Endothelial cell of umbilical vein (primary cell): Measurements from ENCODE around the gene PIM2. TPM values are rescaled to one million over a fixed set of nuclear protein-coding genes. Genes with fewer than 3 reads are reported as not detected.

Experiments
- BruUV-seq: library from RNA; stranded (reverse); fragments of 400-500 nt; replicated peaks from 2 replicates; lab custom pipeline; 2021; lab: Mats Ljungman, UMichigan
- CTCF ChIA-PET: fragments of 300-600, 350-600 bp; sonication (Branson Sonifier 250); formaldehyde crosslinking; loops from one replicate; lab custom pipeline; 2021; ENCODE audit warnings: antibody characterized with exemption, inconsistent platforms; lab: Charles Lee
- POLR2A ChIA-PET: fragments of 300-600, 350-600 bp; sonication (Branson Sonifier 250); formaldehyde crosslinking; loops from one replicate; lab custom pipeline; 2021; ENCODE audit warnings: antibody characterized with exemption, inconsistent platforms; lab: Charles Lee
- DNase-seq: peaks from one replicate; pipeline ENCODE4 v3.0.0-alpha.2; 2011; ENCODE audit warnings: low read depth, low spot score
- FAIRE-seq: peaks from 2 replicates; lab custom pipeline; 2011; peaks lifted over from hg19 to GRCh38; lab: Jason Lieb, UNC
- H2AFZ ChIP-seq: 2 replicates; pipeline ENCODE4 v1.6.0; 2012; ENCODE audit warnings: low read depth, low read length, control low read depth, inconsistent platforms
- H3K27ac ChIP-seq: 2 replicates; pipeline ENCODE4 v1.5.1; 2011; ENCODE audit warnings: low read depth, mild to moderate bottlenecking, control low read depth, low read length, moderate library complexity; ENCODE audit not compliant: insufficient read depth
- H3K27me3 ChIP-seq, 2 experiments: 2 replicates each; pipeline versions ENCODE4 v1.6.0 to v1.6.1; 2011; ENCODE audit warnings: low read length in 2 of 2, mixed read lengths in 1 of 2; ENCODE audit not compliant: control insufficient read depth in 2 of 2, insufficient read depth in 2 of 2
- H3K36me3 ChIP-seq, 2 experiments: 2 replicates in 1 of 2; 3 replicates in 1 of 2; pipeline ENCODE4 v1.5.1; 2011; ENCODE audit warnings: low read length in 2 of 2, mild to moderate bottlenecking in 1 of 2, moderate library complexity in 1 of 2; ENCODE audit not compliant: control insufficient read depth in 2 of 2, insufficient read depth in 2 of 2; ENCODE audit errors: extremely low read depth in 1 of 2
- H3K4me1 ChIP-seq: 3 replicates; pipeline ENCODE4 v1.5.1; 2011; ENCODE audit warnings: mild to moderate bottlenecking, low read length; ENCODE audit not compliant: control insufficient read depth, insufficient read depth; ENCODE audit errors: extremely low read depth
- H3K4me2 ChIP-seq: 2 replicates; pipeline ENCODE4 v1.6.1; 2011; ENCODE audit warnings: low read length, control low read depth, mixed read lengths; ENCODE audit not compliant: insufficient read depth
- H3K4me3 ChIP-seq, 3 experiments: fragments of 200-600 bp in 1 of 3; sonication (generic), shearing (Covaris generic) in 1 of 3; replicated peaks in 1 of 3; 2 replicates each; pipeline ENCODE4 v1.5.1; 2011 to 2016; ENCODE audit warnings: control low read depth in 3 of 3, low read length in 3 of 3, mild to moderate bottlenecking in 2 of 3, inconsistent platforms in 1 of 3, low read depth in 1 of 3, moderate library complexity in 1 of 3; ENCODE audit not compliant: insufficient read depth in 1 of 3
- H3K79me2 ChIP-seq: 2 replicates; pipeline ENCODE4 v1.6.0; 2012; ENCODE audit warnings: low read length, inconsistent platforms; ENCODE audit not compliant: control insufficient read depth, insufficient read depth
- H3K9ac ChIP-seq: replicated peaks from 2 replicates; pipeline ENCODE3; 2011; ENCODE audit warnings: low read length, control low read depth; ENCODE audit not compliant: insufficient read depth; ENCODE audit errors: extremely low read depth
- H3K9me1 ChIP-seq: replicated peaks from 3 replicates; pipeline ENCODE4 v1.6.0; 2011; ENCODE audit warnings: mild to moderate bottlenecking, low read length; ENCODE audit not compliant: control insufficient read depth, insufficient read depth; ENCODE audit errors: extremely low read depth
- H3K9me3 ChIP-seq: replicated peaks from 2 replicates; pipeline ENCODE4 v1.5.1; 2012; ENCODE audit warnings: low read length, inconsistent platforms; ENCODE audit not compliant: control insufficient read depth, insufficient read depth
- H4K20me1 ChIP-seq: replicated peaks from 2 replicates; pipeline ENCODE3; 2011; ENCODE audit warnings: mild to moderate bottlenecking, low read length; ENCODE audit not compliant: control insufficient read depth, insufficient read depth; ENCODE audit errors: extremely low read depth
- EZH2 ChIP-seq: IDR thresholded peaks from 2 replicates; pipeline ENCODE4 v1.6.1; 2012; ENCODE audit warnings: borderline replicate concordance, low read depth, mild to moderate bottlenecking, moderate library complexity, low read length, inconsistent platforms; ENCODE audit not compliant: severe bottlenecking
- FOS ChIP-seq: IDR thresholded peaks from 2 replicates; pipeline ENCODE4 v1.6.1; 2011; ENCODE audit warnings: mild to moderate bottlenecking, low read length, moderate library complexity, borderline replicate concordance; ENCODE audit not compliant: insufficient read depth
- GATA2 ChIP-seq: IDR thresholded peaks from 2 replicates; pipeline ENCODE4 v1.7.0; 2011; ENCODE audit warnings: low read depth, mild to moderate bottlenecking, moderate library complexity, mixed read lengths, low read length; ENCODE audit not compliant: insufficient read length, insufficient read depth
- JUN ChIP-seq: IDR thresholded peaks from 2 replicates; pipeline ENCODE4 v1.6.1; 2011; ENCODE audit warnings: borderline replicate concordance, low read depth; ENCODE audit not compliant: insufficient read length, insufficient read depth
- MYC ChIP-seq: IDR thresholded peaks from one replicate; pipeline ENCODE4 v1.6.1; 2011; ENCODE audit warnings: mild to moderate bottlenecking, low read depth, low read length
- POLR2A ChIP-seq: IDR thresholded peaks from 2 replicates; pipeline ENCODE4 v1.6.1; 2012; ENCODE audit warnings: low read depth, mild to moderate bottlenecking, control low read depth, low read length
- POLR2AphosphoS5 ChIP-seq: IDR thresholded peaks from 2 replicates; pipeline ENCODE4 v1.6.1; 2012; ENCODE audit warnings: low read depth, mild to moderate bottlenecking, control low read depth, low read length, moderate library complexity; ENCODE audit not compliant: insufficient read depth
- dilution Hi-C: fragments of 300-500 bp; cut with MboI; formaldehyde crosslinking; loops from one replicate; pipeline ENCODE4 v1.15.0; 2019; ENCODE audit warnings: low sequenced_read_pairs; ENCODE audit not compliant: extremely low pct_ligation_motif_present
- intact Hi-C: fragments of 100-400 bp; cut with micrococcal nuclease; formaldehyde crosslinking; loops from one replicate; pipeline ENCODE4 v1.10.0; 2022
- polyA plus RNA-seq, 4 experiments: library from polyadenylated mRNA; depleted of rRNA in 3 of 4; stranded (reverse) in 3 of 4; unstranded in 1 of 4; fragments of >200 nt; gene quantifications; 2 replicates each; pipeline versions ENCODE4 v1.2.1 to v1.2.3, GENCODE V29; 2011 to 2012; ENCODE audit warnings: missing spikeins in 1 of 4
- total RNA-seq: library from RNA; stranded (reverse); gene quantifications from 2 replicates; pipeline ENCODE4 v1.2.3, GENCODE V29; 2021
- TF ChIP-seq, protein P1 (sequence below): IDR thresholded peaks from 2 replicates; pipeline ENCODE4 v1.6.1; 2011; ENCODE audit not compliant: insufficient read depth, insufficient read length
- TF ChIP-seq, protein P2 (sequence below), 2 donors: IDR thresholded peaks; 1 replicate in 1 of 2; 2 replicates in 1 of 2; pipeline ENCODE4 v1.5.1; 2011; ENCODE audit warnings: low read length in 2 of 2, mild to moderate bottlenecking in 2 of 2, moderate library complexity in 2 of 2, control low read depth in 1 of 2, inconsistent platforms in 1 of 2, low read depth in 1 of 2; ENCODE audit not compliant: insufficient read depth in 1 of 2; ENCODE audit errors: extremely low read depth in 1 of 2

PIM2 gene
- total and polyA plus RNA-seq, 2 donors (not counting 3 experiments of a cell fraction or from before 2014, with no cell fraction given), result 7.4 to 7.5 TPM

DNA sequence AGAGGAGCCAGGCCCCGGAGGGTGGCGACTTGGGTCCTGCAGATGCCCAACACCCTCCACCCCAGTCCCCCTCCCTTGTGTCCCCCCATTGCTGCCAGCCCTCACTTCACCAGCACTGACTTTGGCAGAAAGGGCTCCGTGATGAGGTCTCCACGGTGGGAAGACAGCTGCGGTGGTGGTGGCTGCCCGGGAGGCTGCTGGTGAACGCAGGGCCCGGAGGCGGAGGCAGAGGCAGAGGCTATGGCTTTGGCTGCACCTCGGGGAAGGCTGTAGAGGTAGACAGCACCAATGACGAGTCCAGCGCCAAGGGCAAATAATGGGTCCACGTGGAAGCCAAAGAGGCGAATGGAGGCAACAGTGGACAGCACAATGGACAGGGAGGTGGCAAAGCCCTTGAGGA is 14.2 kb downstream of the PIM2 start:
- no peak overlapping the region for H3K4me2 ChIP-seq
- no peaks in the 10 kb centered on the region for H4K20me1 ChIP-seq
- no peaks in the 10 kb centered on the region for H3K4me1 ChIP-seq
- peaks cover 0 to 10% of the 10 kb centered on the region in 2 experiments for H3K36me3 ChIP-seq
- H3K9ac ChIP-seq, result no peak overlapping the region
- H3K79me2 ChIP-seq, result peaks cover 5% of the 10 kb centered on the region
- ChIA-PET POLR2A (no interaction called here), CTCF (no interaction called here)
- DNase-seq, result no peak
- BruUV-seq, result no TSS peak
- dilution Hi-C loops, result no loop called here
- H3K9me1 ChIP-seq, result no peaks in the 10 kb centered on the region
- H3K9me3 ChIP-seq, result no peaks in the 10 kb centered on the region
- FAIRE-seq, result no peak
- H3K27me3 ChIP-seq, result no peaks in the 10 kb centered on the region
- no peak overlapping the region for H2AFZ ChIP-seq
- TF ChIP-seq POLR2AphosphoS5, result no peak
- TF ChIP-seq, protein P1, sequence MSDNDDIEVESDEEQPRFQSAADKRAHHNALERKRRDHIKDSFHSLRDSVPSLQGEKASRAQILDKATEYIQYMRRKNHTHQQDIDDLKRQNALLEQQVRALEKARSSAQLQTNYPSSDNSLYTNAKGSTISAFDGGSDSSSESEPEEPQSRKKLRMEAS, result no peak
- TF ChIP-seq JUN, result no peak
- no peak for TF ChIP-seq EZH2
- TF ChIP-seq FOS, result no peak
- no peak for TF ChIP-seq MYC
- no peak for TF ChIP-seq POLR2A
- no peak for TF ChIP-seq GATA2
- TF ChIP-seq, protein P2, sequence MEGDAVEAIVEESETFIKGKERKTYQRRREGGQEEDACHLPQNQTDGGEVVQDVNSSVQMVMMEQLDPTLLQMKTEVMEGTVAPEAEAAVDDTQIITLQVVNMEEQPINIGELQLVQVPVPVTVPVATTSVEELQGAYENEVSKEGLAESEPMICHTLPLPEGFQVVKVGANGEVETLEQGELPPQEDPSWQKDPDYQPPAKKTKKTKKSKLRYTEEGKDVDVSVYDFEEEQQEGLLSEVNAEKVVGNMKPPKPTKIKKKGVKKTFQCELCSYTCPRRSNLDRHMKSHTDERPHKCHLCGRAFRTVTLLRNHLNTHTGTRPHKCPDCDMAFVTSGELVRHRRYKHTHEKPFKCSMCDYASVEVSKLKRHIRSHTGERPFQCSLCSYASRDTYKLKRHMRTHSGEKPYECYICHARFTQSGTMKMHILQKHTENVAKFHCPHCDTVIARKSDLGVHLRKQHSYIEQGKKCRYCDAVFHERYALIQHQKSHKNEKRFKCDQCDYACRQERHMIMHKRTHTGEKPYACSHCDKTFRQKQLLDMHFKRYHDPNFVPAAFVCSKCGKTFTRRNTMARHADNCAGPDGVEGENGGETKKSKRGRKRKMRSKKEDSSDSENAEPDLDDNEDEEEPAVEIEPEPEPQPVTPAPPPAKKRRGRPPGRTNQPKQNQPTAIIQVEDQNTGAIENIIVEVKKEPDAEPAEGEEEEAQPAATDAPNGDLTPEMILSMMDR (IDR thresholded peaks at IDR 0.05; ENCODE audit: extremely low read depth in 1 of 2, insufficient read depth in 1 of 2, low read depth in 1 of 2, low read length in 2 of 2), result no peak
- intact Hi-C loops, result no loop called here
- no peak overlapping the region for H3K27ac ChIP-seq
- no peak overlapping the region for H3K4me3 ChIP-seq
